Stimulated activated CD4-positive, alpha-beta T cell treated with anti-CD3 and anti-CD28 coated beads, TNF-alpha, amount 100 ng/mL, for 24 hours (primary cell): ENCODE data around the gene ATG2B.
"Not testable (repeated sequence)": the region's sequence is repeated elsewhere in the genome, so short reads cannot be mapped to it uniquely, and the experiment has no call there.

Experiments
- DNase-seq, 3 experiments: peaks; one replicate each; pipeline ENCODE4 v3.0.0-alpha.2; 2020; ENCODE audit warnings: low read depth in 3 of 3

Gene ATG2B

DNA sequence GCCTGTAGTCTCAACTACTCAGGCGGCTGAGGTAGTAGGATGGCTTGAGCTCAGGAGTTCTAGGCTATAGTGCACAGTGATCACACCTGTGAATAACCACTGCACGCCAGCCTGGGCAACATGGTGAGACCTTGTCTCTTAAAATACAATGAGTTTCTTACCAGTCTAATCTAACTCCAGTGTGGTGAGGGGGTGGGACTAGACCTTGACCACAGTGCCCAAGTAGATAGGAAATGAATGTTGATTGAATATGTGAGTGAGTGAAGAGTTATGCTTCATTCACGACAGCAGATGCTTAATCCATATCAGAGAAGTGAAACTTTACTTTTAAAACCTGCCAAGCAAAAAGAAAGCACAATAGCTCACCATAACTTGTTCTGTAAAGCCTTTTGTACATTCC is 17.6 kb upstream of the ATG2B start:
- no peak for DNase-seq

DNA sequence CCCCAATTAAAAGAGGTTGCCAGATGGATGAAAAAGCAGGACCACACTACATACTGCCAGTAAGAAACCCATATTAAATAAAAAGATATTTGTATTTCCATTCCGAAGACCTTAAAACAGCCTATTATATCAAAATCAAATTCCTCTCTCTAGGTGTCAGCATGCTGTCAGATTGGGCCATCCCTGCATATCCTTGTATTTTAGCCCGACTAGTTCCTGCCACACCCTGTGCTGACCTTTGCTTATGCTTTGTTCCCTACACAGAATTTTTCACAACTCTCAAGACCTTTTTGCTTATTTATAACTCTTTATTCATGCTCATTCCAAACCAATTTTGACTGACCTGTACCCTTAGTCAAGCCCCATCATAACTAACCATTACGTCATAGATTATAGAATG is 13.0 kb upstream of the ATG2B start:
- DNase-seq: no peak

DNA sequence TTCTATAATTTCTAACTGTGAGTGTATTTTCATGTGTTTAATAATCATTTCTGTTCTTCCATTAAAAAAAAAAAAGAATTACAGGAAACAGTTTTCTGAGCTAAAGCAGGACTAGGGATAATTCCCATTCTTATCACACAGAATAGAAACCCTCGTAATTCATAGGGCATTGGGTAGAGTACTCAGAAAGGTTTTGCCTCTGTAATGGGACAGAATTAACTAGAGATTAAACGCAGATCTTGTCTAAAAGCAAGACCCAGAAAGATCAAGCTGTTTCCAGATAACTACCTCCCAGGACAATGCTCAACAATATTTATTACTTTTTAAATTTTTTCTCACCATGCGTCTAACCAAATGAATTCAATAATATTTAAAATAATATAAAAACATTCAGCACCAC is 10.4 kb upstream of the ATG2B start:
- no peak for DNase-seq

DNA sequence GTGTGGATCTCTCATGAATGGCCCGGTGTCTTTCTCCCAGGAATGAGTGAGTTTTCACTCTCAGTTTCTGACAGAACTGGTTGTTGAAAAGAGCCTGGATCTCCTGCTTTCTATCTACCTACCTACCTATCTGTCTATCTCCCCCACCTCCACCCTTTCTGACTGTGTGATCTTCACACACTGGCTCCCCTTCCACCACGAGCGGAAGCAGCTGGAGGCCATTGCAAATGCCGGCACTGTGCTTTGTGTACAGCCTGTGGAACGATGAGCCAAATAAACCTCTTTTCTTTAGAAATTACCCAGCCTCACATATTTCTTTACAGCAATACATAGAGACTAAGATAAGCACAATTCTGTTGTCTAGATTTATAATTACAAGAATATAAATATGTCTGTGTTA is 7.4 kb upstream of the ATG2B start:
- no peak for DNase-seq

DNA sequence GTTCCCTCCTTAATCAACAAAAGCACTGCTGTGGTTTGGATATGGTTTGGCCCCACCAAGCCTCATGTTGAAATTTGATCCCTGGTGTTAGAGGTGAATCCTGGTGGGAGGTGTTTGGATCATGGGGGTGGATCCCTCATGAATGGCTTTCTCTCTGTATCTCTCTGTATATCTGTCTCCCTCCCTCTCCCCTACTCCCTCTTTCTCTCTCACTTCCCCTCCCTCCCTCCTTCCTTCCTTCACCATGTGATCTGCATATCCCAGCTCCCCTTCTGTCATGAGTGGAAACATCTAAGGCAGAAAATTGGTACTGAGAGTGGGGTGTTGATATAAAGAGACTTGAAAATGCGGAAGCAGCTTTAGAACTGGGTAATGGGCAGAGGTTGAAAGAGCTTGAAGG is 5.4 kb upstream of the ATG2B start:
- no peak for DNase-seq

DNA sequence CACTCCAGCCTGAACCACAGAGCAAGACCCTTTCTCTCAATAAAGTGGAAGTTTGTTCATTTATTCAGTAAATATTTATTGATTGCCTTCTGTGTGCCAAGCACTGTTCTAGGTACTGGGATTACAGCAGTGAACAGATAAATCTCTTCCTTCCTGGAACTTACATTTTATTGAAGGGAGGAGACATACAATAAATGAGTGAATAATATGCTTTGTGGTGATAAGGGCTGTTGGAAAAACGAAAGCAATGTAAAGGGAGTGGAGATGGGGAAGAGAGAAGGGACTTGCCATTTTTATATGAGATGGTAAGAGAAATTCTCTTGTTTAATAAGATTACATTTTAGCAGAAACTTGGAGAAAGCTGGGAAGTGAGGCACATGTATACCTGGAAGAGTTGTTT is 1.8 kb upstream of the ATG2B start:
- no peak for DNase-seq

DNA sequence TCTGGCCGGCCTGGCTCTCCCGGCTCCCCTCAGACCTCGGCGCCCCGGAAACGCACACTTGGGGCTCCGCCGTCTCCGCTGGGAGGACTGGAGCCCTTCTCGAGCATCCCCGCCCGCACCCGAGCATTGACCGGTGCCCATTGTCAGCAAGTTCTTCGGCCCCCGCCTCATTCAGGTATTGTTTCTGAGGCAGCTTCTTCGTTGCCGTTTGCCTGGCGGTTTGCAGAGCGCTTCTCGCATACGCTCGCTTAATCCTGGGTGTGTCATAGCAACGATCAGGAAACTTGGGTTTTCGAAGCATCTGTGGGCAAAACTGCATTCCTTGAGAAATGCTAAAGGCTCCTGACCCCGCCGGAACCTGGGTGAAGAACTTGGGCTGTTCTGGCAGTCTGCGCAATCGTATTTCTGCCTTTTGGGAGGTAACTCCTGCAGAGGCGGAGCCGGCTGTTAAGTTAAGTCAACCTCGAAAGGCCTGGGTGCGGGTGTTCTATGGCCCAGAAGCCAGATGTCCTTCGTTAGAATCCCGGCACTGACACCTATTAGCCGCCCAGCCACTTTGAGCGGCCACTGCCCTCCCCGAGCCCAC is 703 bp upstream of the ATG2B start:
- DNase-seq: peak; percentile 5 to 32 (median 11)

DNA sequence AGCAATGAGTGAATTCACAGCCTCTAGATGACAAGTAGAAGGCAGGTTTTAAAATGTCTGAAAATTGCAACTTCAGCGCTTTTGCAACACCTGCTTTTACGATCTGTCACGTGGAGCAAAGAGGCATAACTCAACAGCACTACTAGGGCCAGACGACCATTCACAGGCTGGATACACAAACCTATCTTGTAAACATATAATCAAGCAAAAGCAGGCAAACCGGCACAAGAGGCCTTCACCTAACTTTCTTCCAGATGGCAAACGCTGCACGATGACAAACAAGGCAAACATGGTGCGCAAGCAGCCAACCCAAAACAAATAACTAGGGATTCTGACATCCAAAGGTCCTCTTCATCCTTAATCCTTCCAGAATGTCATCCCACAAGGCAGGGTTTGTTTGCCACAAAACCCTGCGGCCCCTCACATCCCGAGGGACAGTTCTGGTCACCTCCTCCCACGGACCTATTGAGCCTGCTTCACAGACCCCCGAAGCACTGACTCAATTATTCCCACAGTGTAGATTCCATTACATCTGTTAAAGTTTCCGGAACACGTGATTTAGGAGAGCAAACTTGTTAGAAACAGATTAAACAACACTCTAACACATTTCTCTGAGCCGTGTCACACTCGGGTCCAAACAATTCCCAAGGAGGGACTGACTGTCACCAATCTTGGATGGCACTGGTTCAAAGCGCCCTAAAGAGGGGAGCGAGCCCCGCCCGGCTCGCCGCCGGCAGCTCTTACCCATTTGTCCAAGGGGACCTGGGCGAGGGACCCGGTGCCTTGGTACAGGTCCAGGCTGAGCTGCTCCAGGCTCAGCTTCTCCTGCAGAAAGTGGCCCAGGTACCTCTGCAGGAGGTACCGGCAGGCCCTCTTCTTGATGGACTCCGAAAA is 823 bp downstream of the ATG2B start:
- peak; percentile 16 to 31 (median 25) for DNase-seq

DNA sequence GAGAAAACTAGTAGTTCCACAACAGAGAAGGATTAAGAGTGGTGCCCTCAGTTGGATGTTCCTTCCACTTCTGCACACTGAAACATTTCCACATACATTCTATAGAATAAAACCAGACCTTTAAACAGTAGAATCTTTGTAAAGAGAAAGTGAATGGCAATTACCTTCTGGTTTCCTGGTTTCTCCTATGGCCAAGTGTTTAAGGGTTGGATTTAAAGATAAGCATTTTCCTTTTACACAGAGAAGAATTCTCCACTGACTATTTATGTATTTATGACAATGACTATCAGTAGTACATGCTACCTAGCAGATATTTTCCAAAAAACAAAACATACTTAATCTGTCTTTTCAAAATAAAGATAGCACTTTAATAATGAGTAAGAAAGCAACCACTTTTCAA is 3.2 kb downstream of the ATG2B start:
- no peak for DNase-seq

DNA sequence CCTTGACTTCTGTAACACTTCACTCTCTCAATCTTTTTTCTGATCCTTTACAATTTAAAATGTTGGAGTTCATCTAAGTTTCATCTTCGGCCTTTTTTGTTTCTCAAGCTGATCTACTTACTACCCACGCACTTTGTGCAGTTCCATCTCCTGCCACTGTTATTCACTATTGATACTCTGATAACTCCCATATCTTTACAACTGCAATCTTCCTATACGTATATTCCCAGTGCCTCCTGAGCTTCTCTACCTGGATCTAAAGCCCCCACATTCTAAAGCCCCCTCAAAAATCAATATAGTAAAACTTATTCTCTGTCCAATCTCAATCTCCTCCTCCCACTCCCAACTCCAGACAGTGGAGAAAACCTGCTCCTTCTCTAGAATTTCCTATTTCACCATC is 5.9 kb downstream of the ATG2B start:
- no peak for DNase-seq

DNA sequence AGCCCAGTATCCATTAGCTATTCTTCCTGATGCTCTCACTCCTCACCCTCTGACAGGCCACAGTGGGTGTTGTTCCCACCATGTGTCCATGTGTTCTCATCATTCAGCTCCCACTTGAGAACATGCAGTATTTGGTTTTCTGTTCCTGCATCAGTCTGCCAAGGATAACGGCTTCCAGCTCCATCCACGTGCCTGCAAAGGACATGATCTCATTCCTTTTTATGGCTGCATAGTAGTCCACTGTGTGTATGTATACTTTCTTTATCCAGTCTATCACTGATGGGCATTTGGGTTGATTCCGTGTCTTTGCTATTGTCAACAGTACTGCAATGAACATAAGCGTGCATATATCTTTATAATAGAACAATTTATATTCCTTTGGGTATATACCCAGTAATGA is 8.9 kb downstream of the ATG2B start:
- no peak for DNase-seq

DNA sequence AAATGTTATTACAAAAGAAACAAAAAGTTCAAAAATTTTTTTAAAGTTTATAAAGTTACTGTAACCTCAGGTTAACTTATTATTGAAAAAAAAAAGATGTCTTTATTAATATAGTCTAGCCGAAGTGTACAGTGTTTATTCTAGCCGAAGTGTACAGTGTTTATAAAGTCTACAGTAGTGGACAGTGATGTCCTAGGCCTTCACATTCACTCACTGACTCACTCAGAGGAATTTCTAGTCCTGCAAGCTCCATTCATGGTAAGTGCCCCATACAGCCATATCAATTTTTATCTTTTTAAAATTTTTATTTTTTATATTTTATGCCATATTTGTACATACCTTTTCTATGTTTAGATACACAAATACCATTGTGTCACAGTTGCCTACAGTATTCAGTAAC is 10.4 kb downstream of the ATG2B start:
- no peak for DNase-seq

DNA sequence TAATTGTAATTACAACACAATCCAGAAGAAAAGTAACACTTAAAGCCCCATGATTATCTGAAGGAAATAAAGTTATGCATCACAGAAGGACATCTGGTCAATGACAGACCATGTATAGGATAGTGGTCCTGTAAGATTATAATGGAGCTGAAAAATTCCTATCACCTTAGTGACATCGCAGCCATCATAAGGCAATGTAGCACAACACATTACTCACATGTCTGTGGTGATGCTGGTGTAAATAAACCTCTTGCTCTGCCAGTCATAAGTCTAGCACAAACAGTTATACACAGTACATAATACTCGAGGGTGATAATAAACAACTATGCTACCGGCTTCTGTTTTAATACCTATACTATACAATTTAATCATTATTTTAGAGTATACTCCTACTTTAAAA is 11.2 kb downstream of the ATG2B start:
- DNase-seq: no peak

DNA sequence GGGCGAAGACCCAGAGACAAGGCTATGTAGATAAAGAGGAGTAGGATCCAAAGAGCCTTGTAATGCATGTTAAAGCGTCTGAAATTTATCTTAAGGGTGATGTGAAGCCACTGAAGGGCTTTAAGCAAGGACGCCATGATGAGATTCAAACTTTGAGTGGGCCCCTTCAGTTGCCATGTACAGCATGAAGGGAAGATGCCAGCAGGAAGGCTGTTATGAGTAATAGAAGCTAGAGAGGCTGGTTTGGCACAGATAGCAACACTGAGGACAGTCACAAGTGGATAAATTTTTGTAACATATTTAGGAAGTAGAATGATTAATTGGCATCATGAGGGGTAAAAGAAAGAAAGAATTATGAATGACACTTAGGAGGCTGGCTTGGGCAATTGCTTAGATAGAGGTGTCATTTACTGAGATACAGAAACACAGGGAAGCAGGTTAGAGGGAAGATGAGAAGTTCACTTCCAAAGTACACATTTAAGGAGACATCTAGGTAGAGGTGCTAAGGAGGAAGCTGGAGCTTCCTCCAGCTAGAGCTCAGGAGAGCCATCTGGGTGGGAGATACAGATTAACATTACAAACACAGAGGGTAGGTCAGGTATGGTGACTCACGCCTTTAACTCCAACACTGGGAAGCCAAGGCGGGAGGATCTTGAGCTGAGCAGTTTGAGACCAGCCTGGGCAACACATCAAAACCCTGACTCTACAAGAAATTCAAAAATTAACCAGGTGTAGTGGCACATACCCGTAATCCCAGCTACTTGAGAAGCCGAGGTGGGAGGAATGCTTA is 13.7 kb downstream of the ATG2B start:
- DNase-seq: no peak

DNA sequence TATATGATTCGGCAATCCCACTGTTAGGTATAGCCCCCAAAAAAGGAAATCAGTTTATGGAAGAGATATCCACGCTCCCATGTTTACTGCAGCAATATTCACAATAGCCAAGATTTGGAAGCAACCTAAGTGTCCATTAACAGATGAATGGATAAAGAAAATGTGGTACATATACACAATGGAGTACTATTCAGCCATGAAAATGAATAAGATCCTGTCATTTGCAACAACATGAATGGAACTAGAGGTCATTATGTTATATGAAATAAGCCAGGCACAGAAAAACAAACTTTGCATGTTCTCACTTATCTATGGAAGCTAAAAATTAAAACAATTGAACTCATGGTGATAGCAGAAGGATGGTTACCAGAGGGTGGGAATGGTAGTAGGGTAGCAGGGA is 15.2 kb downstream of the ATG2B start:
- not testable (repeated sequence) for DNase-seq

DNA sequence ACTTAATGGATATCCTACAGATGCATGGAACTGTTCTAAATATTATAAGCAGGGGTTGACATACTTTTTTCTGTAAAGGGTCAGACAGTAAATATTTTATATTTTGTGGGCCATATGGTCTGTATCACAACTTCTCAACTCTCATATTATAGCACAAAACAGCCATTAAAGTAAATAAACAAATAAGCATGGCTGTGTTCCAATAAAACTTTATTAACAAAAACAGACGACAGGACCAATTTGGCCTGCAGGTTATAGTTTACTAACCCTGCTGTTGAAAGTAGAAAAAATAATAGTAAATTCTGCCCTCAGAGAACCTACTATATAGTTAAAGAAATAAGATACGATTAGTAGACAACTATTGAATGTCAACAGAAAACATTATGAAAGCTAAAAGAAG is 17.5 kb downstream of the ATG2B start:
- DNase-seq: no peak

DNA sequence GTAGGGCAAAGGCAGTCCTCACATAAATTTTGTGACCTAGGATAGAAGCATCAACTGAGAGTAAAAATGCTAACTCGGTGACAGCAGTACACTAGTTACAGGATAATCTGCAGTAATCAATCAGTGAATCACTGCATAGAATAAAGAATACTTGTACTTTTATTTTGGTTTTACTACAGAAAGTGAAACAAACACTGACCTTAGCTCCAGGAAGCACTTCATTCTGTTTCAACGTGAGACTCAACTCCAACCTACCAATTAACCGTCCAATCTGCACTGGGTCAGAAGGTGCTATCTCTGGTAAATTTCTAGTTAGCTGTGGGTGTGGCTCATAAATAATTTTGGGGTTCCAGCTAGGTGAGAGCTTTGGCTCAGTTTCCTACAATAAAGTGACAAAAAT is 21.8 kb downstream of the ATG2B start:
- DNase-seq: no peak

DNA sequence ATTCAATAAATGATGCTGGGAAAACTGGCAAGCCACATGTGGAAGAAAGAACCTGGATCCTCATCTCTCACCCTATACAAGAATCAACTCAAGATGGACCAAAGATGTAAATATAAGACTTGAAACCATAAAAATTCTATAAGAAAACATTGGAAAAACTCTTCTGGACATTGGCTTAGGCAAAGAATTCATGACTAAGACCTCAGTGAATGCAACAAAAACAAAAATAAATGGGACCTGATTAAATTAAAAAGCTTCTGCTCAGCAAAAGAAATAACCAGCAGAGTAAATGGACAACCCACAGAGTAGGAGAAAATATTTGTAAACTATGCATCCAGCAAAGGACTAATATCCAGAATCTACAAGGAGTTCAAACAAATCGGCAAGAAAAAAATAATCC is 24.6 kb downstream of the ATG2B start:
- DNase-seq: no peak

DNA sequence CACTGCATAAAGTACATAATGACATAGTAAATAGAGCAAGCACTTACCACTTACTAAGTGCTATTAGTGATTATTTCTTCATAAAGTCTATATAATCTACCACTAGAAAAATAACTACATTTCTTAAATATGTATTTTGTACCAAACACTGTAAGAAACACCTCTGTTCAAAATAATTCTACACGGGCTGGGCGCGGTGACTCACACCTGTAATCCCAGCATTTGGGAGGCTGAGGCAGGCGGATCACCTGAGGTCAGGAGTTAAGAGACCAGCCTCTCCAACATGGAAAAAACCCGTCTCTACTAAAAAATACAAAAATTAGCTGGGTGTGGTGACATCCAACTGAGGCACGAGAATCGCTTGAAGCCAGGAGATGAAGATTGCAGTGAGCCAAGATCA is 38.9 kb downstream of the ATG2B start:
- DNase-seq: no peak

DNA sequence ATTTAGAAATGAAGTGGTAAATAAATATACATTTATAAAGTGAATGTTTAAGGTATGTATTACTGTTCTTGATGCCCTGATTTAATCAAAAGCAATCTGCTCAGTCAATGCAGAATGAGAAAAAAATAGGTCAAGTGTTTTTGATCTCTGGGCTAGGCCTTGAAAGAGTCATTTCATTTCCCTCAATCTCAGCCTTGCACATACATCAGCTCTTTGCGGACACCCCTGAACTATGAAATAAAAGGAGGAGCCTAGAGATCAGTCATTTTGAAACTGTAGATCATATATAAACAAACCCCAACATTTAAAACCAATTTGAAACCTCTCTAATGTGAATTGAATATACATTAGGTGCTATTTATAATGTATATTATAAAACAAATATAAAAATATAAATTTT is 42.5 kb downstream of the ATG2B start:
- no peak for DNase-seq

DNA sequence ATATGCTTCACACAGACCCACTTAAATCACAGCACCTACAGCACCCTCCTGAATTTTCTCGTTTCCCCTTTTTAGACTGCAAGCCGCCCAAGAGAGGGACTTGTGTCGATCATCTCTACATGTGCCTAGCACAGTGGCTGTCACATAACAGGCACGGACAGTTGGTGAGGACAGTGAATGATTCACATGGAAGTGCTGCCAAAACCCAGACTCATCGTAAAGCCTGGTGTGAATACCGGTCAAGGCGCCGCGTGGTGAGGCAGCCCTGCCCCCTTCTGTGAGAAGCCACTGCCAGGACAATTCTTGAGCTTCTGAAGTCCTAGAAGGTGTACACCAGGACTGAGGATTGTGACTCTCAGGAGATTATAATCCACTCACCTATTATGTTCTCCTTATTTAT is 44.3 kb downstream of the ATG2B start:
- no peak for DNase-seq

DNA sequence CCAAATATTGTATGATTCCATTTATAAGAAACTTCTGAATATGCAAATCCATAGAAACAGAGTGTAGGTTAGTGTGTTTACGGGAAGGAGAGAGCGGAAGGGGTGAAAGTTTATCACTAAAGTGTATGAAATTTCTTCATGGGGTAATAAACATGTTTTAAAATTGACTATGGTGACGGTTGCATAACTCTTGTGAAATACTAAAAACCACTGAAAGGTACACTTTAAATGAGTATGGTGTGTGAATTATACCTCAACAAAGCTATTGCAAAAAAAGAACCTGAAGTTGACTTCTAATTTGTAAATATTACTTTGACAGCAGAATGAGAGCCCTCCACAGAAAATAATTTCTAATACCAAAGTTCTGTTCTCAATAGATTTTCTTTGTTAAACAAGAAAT is 47.1 kb downstream of the ATG2B start:
- DNase-seq: no peak

DNA sequence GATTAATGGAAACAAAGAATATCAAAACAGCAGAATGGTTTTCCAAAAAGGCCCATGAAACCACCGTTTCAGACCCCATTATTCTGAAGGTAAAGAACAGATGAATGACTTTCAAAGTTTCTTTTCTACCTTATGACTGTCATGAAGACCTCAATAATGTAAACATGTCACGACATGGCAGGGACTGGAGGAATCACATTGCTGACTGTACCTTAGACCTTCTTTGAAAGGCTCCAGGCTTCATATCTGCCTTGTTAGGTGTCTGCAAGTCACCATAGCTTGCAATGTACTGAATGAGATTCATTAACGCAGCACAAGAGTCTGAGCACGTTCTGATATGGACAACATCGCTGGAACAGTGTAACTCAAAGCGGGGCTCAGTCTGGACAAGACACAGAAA is 52.2 kb downstream of the ATG2B start:
- no peak for DNase-seq
